Measurements from ENCODE around the gene XKR3. TPM values are rescaled to one million over a fixed set of nuclear protein-coding genes. Genes with fewer than 3 reads are reported as not detected.
A peak's percentile ranks its signal among the peaks of the same experiment; 100 is the strongest.

The XKR3 gene
- polyA plus RNA-seq, 3 donors: 0.07 TPM; not detected in 2

- Histone ChIP-seq H2AFZ (ENCODE audit: insufficient read depth, low read depth, low read length, poor library complexity, severe bottlenecking) (no peak overlapping the region), H4K20me1 (ENCODE audit: insufficient read depth, low read length) (no peaks in the 10 kb centered on the region), H3K36me3 (replicated peaks in 1 of 2; ENCODE audit: control insufficient read depth in 1 of 2, insufficient read depth in 2 of 2, low read length in 2 of 2) (no peaks in the 10 kb centered on the region), H3K27ac (ENCODE audit: low read depth in 1 of 2, low read length in 2 of 2) (no peak overlapping the region), H3K4me3 (replicated peaks in 1 of 3; ENCODE audit: low read depth in 2 of 3, low read length in 3 of 3) (no peak overlapping the region), H3K4me1 (ENCODE audit: control insufficient read depth in 1 of 2, insufficient read depth in 2 of 2, low read length in 2 of 2) (no peaks in the 10 kb centered on the region), H3K4me2 (replicated peaks; ENCODE audit: extremely low read depth, low read length, poor library complexity, severe bottlenecking) (no peak overlapping the region), H3K9me3 (replicated peaks in 1 of 2; ENCODE audit: control insufficient read depth in 1 of 2, insufficient read depth in 1 of 2, low read length in 2 of 2) (no peaks in the 10 kb centered on the region), H3K9ac (ENCODE audit: insufficient read depth, low read length, poor library complexity, severe bottlenecking) (no peak overlapping the region), H3K27me3 (ENCODE audit: control insufficient read depth in 2 of 2, insufficient read depth in 2 of 2, low read length in 2 of 2) (no peaks in the 10 kb centered on the region), H3K79me2 (ENCODE audit: insufficient read depth, low read length) (no peaks in the 10 kb centered on the region)
- no peak for DNase-seq
- Mint-ChIP-seq H3K27ac (no peak overlapping the region), H3K27me3 (ENCODE audit: low read depth in 3 of 3) (peaks cover 0 to 2% (median 2%) of the 10 kb centered on the region in 3 donors), H3K4me1 (peaks cover 9% of the 10 kb centered on the region), H3K36me3 (no peaks in the 10 kb centered on the region), H3K9me3 (peaks cover 0 to 4% (median 0%) of the 10 kb centered on the region in 7 donors), H3K4me3 (no peak overlapping the region)
- intact Hi-C loops (cut with micrococcal nuclease): no loop called here
- WGBS (ENCODE audit: insufficient coverage): no CpG with 5 or more reads among the region's 2 CpGs
- TF ChIP-seq CTCF (IDR thresholded peaks at IDR 0.05): no peak
These were observed 43.4 kb downstream of the XKR3 start for GRCh38 chr22:16781764-16782329.

GRCh38 chr22:16781074-16781763, 44.0 kb downstream of the XKR3 start:
- no peak overlapping the region for H3K4me2 ChIP-seq (replicated peaks; ENCODE audit: extremely low read depth, low read length, poor library complexity, severe bottlenecking)
- H4K20me1 ChIP-seq (ENCODE audit: insufficient read depth, low read length): no peaks in the 10 kb centered on the region
- no peak for DNase-seq
- no peak overlapping the region for H3K27ac ChIP-seq (ENCODE audit: low read depth in 1 of 2, low read length in 2 of 2)
- Mint-ChIP-seq H3K27me3 (ENCODE audit: low read depth in 3 of 3) (peaks cover 0 to 2% (median under 1%) of the 10 kb centered on the region in 3 donors), H3K36me3 (no peaks in the 10 kb centered on the region), H3K9me3 (peaks cover 0 to 4% (median 0%) of the 10 kb centered on the region in 7 donors), H3K4me3 (no peak overlapping the region), H3K27ac (peak overlapping the region in 1 of 7 donors; percentile 58), H3K4me1 (peaks cover 12% of the 10 kb centered on the region)
- no peaks in the 10 kb centered on the region for H3K79me2 ChIP-seq (ENCODE audit: insufficient read depth, low read length)
- WGBS (ENCODE audit: insufficient coverage): 83% methylated on average over 6 of the region's 11 CpGs
- no peaks in the 10 kb centered on the region for H3K27me3 ChIP-seq (ENCODE audit: control insufficient read depth in 2 of 2, insufficient read depth in 2 of 2, low read length in 2 of 2)
- no peak overlapping the region for H3K9ac ChIP-seq (ENCODE audit: insufficient read depth, low read length, poor library complexity, severe bottlenecking)
- no peak overlapping the region for H3K4me3 ChIP-seq (replicated peaks in 1 of 3; ENCODE audit: low read depth in 2 of 3, low read length in 3 of 3)
- H2AFZ ChIP-seq (ENCODE audit: insufficient read depth, low read depth, low read length, poor library complexity, severe bottlenecking): no peak overlapping the region
- no peaks in the 10 kb centered on the region for H3K9me3 ChIP-seq (replicated peaks in 1 of 2; ENCODE audit: control insufficient read depth in 1 of 2, insufficient read depth in 1 of 2, low read length in 2 of 2)
- peaks cover 0 to 2% of the 10 kb centered on the region in 2 donors for H3K4me1 ChIP-seq (ENCODE audit: control insufficient read depth in 1 of 2, insufficient read depth in 2 of 2, low read length in 2 of 2)
- TF ChIP-seq CTCF (IDR thresholded peaks at IDR 0.05): no peak
- no peaks in the 10 kb centered on the region for H3K36me3 ChIP-seq (replicated peaks in 1 of 2; ENCODE audit: control insufficient read depth in 1 of 2, insufficient read depth in 2 of 2, low read length in 2 of 2)
- intact Hi-C loops (cut with micrococcal nuclease): no loop called here
